DMS114 treated with DMSO at 0.1 percent for 48 hours (cell line): ENCODE results near the gene FILIP1L.

Source experiments
- DNase-seq: peaks from one replicate; lab custom pipeline; 2025; ENCODE audit not compliant: unreplicated experiment; lab: John Stamatoyannopoulos, UW

The FILIP1L gene

GRCh38 chr3:100045696-100046095 is 68.6 kb downstream of the FILIP1L start:
- no peak for DNase-seq

DNA sequence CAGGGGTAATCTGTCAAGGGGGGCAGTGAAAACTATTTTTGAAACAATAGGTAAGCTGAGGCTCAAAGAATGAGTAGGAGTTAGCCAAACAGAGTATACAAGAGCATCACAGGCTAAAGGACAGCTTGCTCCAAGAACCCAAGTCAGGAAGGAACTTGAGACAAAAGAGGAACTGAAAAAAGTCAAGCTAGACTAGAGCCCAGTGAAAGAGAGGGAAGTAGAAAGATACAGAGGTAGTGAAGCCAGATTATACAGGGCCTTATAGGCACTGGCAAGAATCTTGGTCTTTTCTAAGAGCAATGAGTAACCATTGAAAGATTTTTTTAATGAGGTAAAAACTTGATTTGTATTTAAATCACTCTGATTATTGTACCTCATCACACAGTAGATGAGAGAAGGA is 69.9 kb downstream of the FILIP1L start:
- no peak for DNase-seq

- DNase-seq = no peak
Observed at GRCh38 chr3:100043271-100043670, 71.0 kb downstream of the FILIP1L start.

DNA sequence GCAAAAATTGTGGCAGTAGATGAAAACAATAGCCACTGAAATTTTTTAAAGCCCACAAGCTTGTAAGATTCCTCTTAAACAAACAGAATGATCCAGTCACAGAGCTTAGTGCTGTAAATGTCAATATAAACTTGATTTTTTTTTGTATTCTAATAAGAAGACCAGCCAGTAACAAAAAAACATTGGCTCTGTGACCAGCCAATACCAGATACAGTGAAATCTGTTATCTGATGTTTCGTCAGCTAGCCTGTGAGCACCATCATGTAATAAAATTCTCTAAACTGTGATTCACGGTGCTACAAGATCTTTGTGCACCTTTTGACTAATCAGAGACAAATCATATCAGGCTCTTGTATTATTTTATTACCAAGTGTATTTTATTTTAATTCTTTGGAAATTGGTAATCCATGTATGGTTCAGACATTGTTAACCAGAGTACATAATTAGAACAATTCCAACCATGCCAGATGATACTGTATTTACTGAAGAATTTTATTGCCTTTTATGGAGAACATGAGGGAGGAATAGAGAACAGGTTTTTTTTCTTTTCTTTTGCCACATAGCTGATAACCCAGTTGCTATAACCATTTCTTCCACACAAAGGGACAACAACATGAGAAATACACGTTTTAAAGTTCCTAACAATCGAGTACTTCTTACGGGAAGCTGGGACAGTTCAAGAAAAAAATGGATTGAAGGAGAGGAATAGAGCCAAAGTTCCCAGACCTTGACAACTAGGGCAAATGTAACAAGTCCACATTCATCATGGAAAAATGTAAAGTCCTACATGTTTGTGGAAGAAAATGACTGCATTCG is 71.9 kb downstream of the FILIP1L start:
- DNase-seq = no peak

DNA sequence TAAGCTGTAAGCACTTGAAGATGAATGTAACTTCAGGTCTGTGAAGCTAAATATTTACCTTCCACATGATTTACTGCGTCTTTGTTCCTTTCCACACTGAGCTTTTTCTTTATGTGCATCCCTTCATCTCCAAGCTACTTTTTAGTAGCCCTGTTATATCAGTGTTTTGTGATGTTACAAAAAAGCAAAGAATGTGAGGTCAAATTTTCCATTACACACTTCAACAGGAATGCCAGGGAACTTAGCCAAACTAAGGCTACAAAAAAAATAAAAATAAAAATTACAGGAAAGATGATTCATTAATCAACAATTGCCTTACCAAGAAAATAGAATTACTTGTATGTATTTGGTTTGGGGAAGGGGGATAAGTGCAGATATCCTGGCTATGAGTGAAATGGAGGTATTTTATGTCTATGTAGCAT is 73.0 kb downstream of the FILIP1L start:
- DNase-seq = no peak

GRCh38 chr3:100040451-100041225 is 73.7 kb downstream of the FILIP1L start:
- DNase-seq = no peak

- no peak for DNase-seq
Observed at GRCh38 chr3:100039075-100039474, 75.2 kb downstream of the FILIP1L start.

DNA sequence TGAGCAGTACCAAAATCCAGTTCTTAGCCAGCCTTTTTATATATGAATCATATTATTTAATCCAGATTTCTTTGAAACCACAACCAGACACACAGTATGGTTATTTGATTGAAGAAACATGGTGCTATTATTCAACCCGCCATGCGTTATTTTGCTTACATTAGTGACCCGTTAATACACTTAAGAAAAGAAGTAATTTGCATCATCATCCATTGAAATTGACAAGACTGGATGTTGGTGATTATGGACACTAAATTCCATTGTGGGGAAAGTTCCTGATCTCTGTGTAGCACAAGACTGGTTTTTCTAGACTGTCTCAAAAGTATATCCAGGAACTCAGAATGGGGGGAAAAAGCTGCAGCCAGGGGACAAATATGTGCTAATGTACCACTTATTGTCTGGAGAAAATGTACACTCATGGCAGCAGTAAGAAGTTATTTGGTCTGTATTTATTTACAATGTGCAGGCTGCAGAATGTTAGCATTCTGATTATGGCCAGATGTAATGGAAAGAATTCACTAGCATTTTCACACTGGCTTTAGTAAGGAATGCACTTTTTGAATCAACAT is 80.3 kb downstream of the FILIP1L start:
- DNase-seq = no peak

- no peak for DNase-seq
Observed at GRCh38 chr3:100033184-100033583, 81.1 kb downstream of the FILIP1L start.

- no peak for DNase-seq
Observed at GRCh38 chr3:100032243-100032642, 82.1 kb downstream of the FILIP1L start.

GRCh38 chr3:100030914-100031425 is 83.3 kb downstream of the FILIP1L start:
- no peak for DNase-seq

DNA sequence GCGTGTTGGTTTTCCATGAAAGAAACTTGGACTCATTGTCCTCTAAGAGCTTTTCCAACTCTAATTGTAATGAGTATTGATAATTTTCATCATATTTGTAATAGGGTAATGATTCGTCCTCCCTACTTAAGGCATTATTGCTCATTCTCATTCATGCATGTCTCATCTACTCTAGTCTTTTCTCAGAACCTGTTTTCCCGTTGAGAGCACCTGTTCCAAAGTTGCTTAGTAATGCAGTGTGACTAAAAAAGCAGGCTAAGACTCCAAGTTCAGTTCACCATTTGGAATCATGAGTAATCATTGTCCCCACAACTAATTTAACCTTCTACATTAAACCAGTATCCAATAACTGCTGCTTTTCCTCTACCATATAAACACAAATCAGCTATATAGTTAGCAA is 84.0 kb downstream of the FILIP1L start:
- DNase-seq = no peak

- no peak for DNase-seq
Observed at GRCh38 chr3:100029689-100030088, 84.6 kb downstream of the FILIP1L start.

DNA sequence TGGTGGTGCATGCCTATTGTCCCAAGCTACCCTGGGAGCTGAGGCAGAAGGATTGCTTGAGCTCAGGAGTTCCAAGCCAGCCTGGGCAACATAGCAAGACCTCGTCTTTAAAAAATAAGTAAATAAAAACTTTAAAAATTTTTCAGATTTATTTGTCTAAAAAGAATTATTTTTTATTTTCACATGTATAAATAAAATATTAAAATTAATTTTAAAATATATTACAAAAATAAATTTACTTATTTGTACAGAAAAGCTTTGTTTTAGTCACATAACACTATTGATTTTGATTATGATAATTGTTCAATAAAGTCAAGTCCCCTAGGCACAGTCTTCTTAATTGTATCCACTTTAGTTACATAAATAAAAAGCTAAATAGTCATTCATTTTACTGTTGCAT is 85.2 kb downstream of the FILIP1L start:
- DNase-seq = no peak

DNA sequence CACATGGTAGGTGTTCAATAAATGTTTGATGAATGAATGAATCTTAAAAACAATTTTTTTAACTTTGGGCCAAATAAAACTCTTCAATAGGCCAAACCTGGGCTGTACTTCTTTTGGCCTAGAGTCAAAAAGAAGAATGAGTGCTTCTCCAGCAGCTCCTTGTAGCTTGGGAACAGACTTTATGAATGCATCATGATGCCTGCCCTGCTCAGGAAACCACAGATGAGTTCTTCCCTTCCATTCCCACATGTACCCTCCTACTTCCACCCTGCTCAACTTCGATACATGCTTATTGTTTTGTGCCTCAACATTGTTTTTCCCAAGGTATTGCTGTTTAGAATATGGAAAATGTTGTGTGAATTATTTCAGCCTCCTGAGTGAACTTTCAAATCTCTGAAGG is 87.0 kb downstream of the FILIP1L start:
- no peak for DNase-seq

DNA sequence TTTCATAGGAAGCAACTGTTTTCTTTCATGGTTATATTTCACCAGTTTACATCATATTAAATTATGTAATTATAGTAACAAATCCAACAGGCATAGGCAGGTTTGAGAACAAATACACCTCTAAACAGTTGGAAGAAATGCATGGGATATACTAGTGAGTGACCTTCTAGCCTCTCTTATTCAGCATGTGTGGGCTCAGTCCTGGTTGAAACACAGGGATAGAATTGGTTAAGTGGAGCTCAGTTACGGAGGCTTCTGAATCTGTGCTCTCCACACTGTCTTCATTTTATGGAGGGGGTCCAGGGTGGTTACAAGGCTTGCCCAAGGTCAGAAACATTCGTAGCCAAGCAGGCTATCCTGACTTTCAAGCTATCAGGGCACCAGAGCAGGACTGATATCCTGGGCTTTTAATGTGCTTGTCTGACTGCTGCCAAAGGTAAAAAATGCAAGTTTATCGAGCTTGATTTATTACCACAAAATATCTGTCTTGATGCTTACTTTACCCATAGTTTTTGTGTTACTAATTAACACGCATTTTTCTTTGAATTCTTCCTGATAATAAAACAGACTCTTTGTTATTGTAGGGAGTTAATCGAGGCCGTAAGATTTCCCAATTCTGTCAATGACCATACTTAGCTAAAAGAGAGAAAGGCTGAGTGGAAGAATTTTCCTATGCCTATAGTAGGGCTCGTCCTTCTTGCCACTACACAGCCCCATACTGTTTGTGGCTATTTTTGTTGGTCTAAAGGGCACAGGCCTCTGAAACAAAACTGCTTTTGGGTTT is 89.6 kb downstream of the FILIP1L start:
- DNase-seq = no peak

DNA sequence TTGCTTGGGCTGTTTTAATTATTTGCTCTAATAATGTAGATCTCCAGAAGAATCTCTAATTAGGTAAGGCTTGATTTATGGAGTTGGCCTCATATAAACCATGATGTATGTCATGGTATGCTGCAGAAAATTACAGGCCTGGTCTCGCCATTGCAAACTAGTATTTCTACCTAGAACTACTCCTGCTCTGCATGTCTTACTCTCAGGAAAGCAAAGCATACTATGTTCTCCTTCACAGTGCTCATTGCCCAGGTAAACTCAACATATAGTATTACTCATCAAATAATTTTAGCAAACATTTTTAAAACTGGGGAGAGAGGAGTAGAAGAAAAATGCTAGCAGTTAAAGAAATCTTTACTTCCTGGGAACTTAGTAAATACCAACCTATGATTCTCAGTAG is 90.7 kb downstream of the FILIP1L start:
- DNase-seq = no peak

GRCh38 chr3:100023150-100023549 is 91.2 kb downstream of the FILIP1L start:
- DNase-seq = no peak

DNA sequence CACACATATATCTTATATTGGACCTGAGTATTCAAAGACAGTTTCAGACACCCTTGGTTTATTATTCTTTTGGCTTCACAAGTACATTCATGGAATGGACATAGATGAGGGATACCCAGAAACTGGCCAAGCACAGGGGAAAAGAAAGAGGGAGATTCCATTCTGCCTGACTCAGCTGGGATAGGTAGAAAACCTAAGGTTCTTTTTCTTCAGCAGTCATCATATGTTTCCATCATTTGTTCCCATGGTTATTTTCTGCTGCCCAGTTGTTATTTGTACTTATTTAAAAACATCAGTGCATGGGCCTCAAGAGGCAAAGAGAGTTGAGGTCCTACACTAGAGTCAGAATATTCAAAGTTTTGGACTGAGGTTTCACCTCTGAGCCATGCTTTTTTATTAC is 91.8 kb downstream of the FILIP1L start:
- DNase-seq = no peak

GRCh38 chr3:100020876-100021644 is 93.2 kb downstream of the FILIP1L start:
- no peak for DNase-seq
